ENCODE data around the gene TRAF6. TPM values are rescaled to one million over a fixed set of nuclear protein-coding genes. Genes with fewer than 3 reads are reported as not detected.

Gene TRAF6
- total RNA-seq, 1 experiment from 2014 or later = 9.3 TPM

DNA sequence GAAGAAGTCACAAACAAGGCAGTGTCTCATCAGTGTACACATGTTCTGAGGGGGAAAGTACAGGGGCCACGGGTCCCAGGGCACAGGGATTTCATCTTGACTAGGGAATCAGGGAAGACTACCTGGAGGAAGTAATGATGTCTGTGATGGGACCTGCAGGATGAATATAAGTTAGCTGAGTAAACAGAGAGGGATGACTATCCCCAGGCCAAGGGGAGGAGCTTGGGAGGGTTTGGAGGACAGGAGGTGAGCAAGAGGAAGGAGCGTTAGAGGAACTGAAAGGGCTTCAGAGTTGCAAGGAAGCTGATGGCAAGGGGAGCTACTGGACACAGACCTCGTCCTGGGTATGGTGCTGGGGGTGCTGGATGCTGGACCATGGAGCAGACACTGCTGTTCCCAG lies 56.4 kb downstream of the TRAF6 start:
- no peak for TF ChIP-seq RAD21 (IDR thresholded peaks at IDR 0.05; ENCODE audit: low read depth)
- no peak for TF ChIP-seq YY1 (IDR thresholded peaks at IDR 0.05; ENCODE audit: extremely low read depth, insufficient replicate concordance, low read depth, low read length)
- TF ChIP-seq, protein P1, sequence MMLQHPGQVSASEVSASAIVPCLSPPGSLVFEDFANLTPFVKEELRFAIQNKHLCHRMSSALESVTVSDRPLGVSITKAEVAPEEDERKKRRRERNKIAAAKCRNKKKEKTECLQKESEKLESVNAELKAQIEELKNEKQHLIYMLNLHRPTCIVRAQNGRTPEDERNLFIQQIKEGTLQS (IDR thresholded peaks at IDR 0.05) = no peak
- no peak for TF ChIP-seq JUND (IDR thresholded peaks at IDR 0.05)
- H3K9me2 ChIP-seq (ENCODE audit: insufficient read depth) = no peaks in the 10 kb centered on the region
- peaks cover 2% of the 10 kb centered on the region; the same call in 1 of the 2 replicates for H3K27me3 ChIP-seq (ENCODE audit: insufficient read depth, low read length)
- no peak for ATAC-seq
- no peak overlapping the region for H3K4me3 ChIP-seq (replicated peaks in 1 of 2; ENCODE audit: low read depth in 1 of 2, low read length in 2 of 2)
- peaks cover 2 to 11% of the 10 kb centered on the region in 2 experiments; a peak in 1 of 4 replicates for H3K4me1 ChIP-seq (ENCODE audit: control insufficient read depth in 1 of 2, insufficient read depth in 2 of 2, low read length in 2 of 2)
- DNase-seq (ENCODE audit: low read depth, low spot score) = no peak
- no peaks in the 10 kb centered on the region for H3K79me2 ChIP-seq (ENCODE audit: insufficient read depth, low read length)
- no peaks in the 10 kb centered on the region for H3K36me3 ChIP-seq (ENCODE audit: control insufficient read depth in 1 of 2, insufficient read depth in 2 of 2, low read length in 2 of 2)
- ChIA-PET RAD21 (ENCODE audit: low non-redundant PET in 1 of 2, low total read pairs in 2 of 2, uncharacterized antibody in 2 of 2, unreplicated experiment in 2 of 2) (no interaction called here), POLR2A (no interaction called here), CTCF (no interaction called here)
- no peaks in the 10 kb centered on the region for H3K9me3 ChIP-seq (ENCODE audit: control insufficient read depth in 1 of 2, insufficient read depth in 1 of 2, low read depth in 1 of 2, low read length in 2 of 2)
- BruUV-seq (replicated peaks) = no TSS peak
- no peak overlapping the region for H3K27ac ChIP-seq (ENCODE audit: low read depth, low read length)
- H3K4me2 ChIP-seq (ENCODE audit: low read length) = no peak overlapping the region
- H4K20me1 ChIP-seq (ENCODE audit: insufficient read depth) = no peaks in the 10 kb centered on the region
- H2AFZ ChIP-seq (ENCODE audit: low read depth, low read length, poor library complexity, severe bottlenecking) = no peak overlapping the region
- intact Hi-C loops (cut with micrococcal nuclease) = no loop called here
- no peak overlapping the region for H3K9ac ChIP-seq (ENCODE audit: low read length)

DNA sequence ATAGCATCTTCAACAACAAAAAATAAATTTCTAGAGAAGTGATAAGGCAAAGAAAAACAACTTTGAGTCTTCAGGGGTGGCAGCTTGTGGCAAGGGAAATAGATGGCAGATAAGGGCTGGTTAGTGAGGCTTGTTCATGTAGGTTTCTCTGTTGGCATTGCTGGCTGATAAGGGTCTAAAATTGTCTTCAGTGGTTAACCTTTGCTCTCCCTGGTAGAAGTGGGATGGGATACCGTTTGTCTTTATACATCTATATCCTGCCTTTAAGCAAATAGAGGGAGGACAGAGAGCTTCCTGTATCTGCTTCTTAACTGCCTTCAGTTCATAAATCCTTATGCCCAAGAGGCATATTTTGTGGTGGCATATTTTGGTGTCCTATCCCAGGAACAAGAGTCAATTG lies 57.1 kb downstream of the TRAF6 start:
- Histone ChIP-seq H3K9me2 (ENCODE audit: insufficient read depth) (no peaks in the 10 kb centered on the region), H4K20me1 (ENCODE audit: insufficient read depth) (no peaks in the 10 kb centered on the region), H3K4me2 (ENCODE audit: low read length) (no peak overlapping the region), H3K4me3 (replicated peaks in 1 of 2; ENCODE audit: low read depth in 1 of 2, low read length in 2 of 2) (no peak overlapping the region), H3K27ac (ENCODE audit: low read depth, low read length) (no peak overlapping the region), H3K79me2 (ENCODE audit: insufficient read depth, low read length) (no peaks in the 10 kb centered on the region), H3K36me3 (ENCODE audit: control insufficient read depth in 1 of 2, insufficient read depth in 2 of 2, low read length in 2 of 2) (no peaks in the 10 kb centered on the region), H3K4me1 (ENCODE audit: control insufficient read depth in 1 of 2, insufficient read depth in 2 of 2, low read length in 2 of 2) (peaks cover 4 to 16% of the 10 kb centered on the region in 2 experiments; a peak in 1 of 4 replicates), H3K9ac (ENCODE audit: low read length) (no peak overlapping the region), H3K27me3 (ENCODE audit: insufficient read depth, low read length) (peaks cover 2% of the 10 kb centered on the region; the same call in 1 of the 2 replicates), H2AFZ (ENCODE audit: low read depth, low read length, poor library complexity, severe bottlenecking) (no peak overlapping the region), H3K9me3 (ENCODE audit: control insufficient read depth in 1 of 2, insufficient read depth in 1 of 2, low read depth in 1 of 2, low read length in 2 of 2) (no peaks in the 10 kb centered on the region)
- no TSS peak for BruUV-seq (replicated peaks)
- ATAC-seq (no peak), DNase-seq (ENCODE audit: low read depth, low spot score) (no peak)
- CTCF ChIA-PET = interaction anchor here (0.9 kb wide), 1 partner anchor 12 kb away, joined by 3 read pairs; no protein-coding TSS in a partner anchor
- RAD21 ChIA-PET (ENCODE audit: low non-redundant PET in 1 of 2, low total read pairs in 2 of 2, uncharacterized antibody in 2 of 2, unreplicated experiment in 2 of 2) = no interaction called here
- TF ChIP-seq, protein P2, sequence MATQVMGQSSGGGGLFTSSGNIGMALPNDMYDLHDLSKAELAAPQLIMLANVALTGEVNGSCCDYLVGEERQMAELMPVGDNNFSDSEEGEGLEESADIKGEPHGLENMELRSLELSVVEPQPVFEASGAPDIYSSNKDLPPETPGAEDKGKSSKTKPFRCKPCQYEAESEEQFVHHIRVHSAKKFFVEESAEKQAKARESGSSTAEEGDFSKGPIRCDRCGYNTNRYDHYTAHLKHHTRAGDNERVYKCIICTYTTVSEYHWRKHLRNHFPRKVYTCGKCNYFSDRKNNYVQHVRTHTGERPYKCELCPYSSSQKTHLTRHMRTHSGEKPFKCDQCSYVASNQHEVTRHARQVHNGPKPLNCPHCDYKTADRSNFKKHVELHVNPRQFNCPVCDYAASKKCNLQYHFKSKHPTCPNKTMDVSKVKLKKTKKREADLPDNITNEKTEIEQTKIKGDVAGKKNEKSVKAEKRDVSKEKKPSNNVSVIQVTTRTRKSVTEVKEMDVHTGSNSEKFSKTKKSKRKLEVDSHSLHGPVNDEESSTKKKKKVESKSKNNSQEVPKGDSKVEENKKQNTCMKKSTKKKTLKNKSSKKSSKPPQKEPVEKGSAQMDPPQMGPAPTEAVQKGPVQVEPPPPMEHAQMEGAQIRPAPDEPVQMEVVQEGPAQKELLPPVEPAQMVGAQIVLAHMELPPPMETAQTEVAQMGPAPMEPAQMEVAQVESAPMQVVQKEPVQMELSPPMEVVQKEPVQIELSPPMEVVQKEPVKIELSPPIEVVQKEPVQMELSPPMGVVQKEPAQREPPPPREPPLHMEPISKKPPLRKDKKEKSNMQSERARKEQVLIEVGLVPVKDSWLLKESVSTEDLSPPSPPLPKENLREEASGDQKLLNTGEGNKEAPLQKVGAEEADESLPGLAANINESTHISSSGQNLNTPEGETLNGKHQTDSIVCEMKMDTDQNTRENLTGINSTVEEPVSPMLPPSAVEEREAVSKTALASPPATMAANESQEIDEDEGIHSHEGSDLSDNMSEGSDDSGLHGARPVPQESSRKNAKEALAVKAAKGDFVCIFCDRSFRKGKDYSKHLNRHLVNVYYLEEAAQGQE (IDR thresholded peaks at IDR 0.05; ENCODE audit: low read depth) = no peak
- TF ChIP-seq ZNF274 (IDR thresholded peaks at IDR 0.05; ENCODE audit: low read depth, low read length) = no peak
- TF ChIP-seq, protein P1 (IDR thresholded peaks at IDR 0.05) = no peak
- no peak for TF ChIP-seq CBX3 (IDR thresholded peaks at IDR 0.05; ENCODE audit: low read depth)
- no peak for TF ChIP-seq EZH2phosphoT487 (IDR thresholded peaks at IDR 0.05; ENCODE audit: borderline replicate concordance)
- TF ChIP-seq EZH2 (IDR thresholded peaks at IDR 0.05) = no peak
- POLR2A ChIA-PET = no interaction called here
- intact Hi-C loops (cut with micrococcal nuclease) = no loop called here

Measured in HCT116 (cell line).